SU-DHL-6 (cell line): ENCODE results near the gene HTR6.

Experiments used
- CTCF ChIP-seq: fragments of 200-600 bp; sonication (generic); IDR thresholded peaks from one replicate; pipeline ENCODE4 v1.5.1; 2017; ENCODE audit warnings: antibody characterized with exemption, mild to moderate bottlenecking, low read length, moderate library complexity; ENCODE audit not compliant: insufficient read depth, poor library complexity, severe bottlenecking
- EZH2phosphoT487 ChIP-seq: fragments of 200-600 bp; sonication (generic), shearing (Covaris generic); conservative IDR thresholded peaks from 2 replicates; pipeline ENCODE4 v1.6.1; 2018; ENCODE audit warnings: mild to moderate bottlenecking, antibody characterized with exemption, low read length, moderate library complexity, mixed read lengths

- TF ChIP-seq CTCF (no peak), EZH2phosphoT487 (no peak)
Measured at GRCh38 chr1:19645411-19646251, 19.0 kb upstream of the HTR6 start.
